NCI-H1105 (cell line): ENCODE data around the gene PIWIL1.

Experiments
- DNase-seq: peaks from one replicate; lab custom pipeline; 2025; lab: John Stamatoyannopoulos, UW

PIWIL1 gene

DNA sequence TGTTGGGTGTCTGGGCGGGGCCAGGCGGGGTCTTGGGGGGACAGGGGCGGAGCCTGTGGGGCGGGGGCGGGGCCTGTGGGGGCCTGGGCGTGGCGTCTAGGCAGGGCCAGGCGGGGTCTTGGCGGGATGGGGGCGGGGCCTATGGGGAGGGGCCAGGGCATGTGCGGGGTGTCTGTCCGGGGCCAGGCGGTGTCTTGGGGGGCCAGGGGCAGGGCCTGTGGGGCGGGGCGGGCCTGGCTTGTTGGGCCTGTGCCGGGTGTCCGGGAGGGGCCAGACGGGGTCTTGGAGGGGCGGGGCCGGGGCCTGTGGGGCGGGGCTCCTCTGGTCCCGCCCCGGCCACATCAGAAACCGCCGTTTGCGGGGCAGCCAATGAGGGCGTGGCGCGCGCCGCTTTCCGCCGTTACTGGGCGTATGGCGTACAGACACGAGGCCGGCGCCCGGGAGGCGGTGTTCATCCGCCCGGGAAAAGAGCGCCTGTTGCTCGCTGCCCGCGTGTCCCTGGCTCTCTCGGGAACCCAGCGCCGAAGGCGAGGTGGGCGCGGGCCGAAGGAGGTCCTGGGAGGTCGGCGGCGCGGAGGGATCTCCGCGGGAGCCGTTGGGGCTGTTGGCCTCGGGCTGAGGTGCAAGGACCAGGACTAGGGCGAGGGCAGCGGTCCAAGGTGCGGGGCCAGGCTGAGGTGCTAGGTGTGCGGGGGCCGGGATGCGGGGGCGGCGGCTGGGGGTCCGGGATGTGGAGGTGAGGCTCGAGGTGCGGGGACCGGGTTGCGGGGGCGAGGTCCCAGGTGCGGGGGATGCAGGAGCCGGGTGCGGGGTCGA is at the start of gene PIWIL1:
TSS of gene PIWIL1 (plus strand) at position 400 of the 816 bp plus-strand sequence. CDS start 4,705 bp downstream, outside the sequence.
- no peak for DNase-seq

DNA sequence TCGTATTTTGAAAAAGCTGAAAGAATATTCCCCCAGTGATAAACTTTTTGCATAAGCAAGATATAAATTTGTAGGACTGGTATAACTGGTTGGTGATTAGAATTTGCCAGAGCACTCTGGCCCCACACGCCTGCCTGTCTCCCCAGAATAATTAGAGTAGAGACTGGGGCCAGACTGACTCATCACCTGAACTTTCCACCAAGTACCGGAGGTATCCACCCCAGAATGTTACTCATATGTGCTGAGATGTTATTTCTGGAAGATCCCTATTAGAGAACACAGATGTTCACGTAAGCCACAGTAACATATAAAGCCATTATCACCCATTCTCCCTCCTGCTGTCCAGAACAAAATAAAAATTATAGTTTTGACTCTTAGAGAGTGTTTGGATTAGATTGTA is 49.5 kb upstream of the PIWIL1 start:
- no peak for DNase-seq

DNA sequence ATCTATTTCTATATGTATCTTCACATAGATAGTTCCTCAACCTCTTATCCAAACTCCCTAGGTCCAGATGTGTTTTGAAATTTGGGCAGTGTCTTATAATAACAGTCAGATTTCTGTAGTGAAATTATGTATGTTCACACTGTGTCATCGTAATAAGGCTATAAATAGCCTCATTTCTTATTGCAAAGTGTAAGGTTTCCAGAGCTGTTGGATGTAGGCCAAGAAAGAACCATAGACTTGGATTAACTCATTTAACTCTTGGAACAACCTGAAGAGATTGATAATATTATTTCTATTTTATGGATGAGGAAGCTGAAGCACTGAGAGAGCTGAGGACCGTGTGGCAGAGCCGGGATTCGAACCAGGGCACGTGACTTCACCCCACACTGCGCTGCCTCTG is 49.0 kb upstream of the PIWIL1 start:
- no peak for DNase-seq

DNA sequence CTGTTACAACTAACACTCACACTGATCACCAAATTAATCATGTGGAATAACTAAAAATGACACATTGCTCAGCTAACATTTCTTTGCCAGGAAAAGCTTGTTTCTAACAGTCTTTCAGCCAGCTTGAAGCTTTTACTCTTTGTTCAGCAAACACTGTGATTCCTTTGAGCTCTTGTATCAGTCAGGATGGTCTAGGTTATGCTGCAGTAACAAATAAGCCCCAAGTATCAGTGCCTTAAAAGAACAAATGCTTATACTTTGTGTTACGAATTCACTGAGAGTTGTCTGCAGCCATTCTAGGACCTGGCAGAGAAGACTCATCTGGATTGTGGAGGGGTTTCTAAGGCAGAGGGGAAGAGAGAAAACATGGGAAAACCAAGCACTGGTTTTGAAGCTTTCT is 47.6 kb upstream of the PIWIL1 start:
- no peak for DNase-seq

DNA sequence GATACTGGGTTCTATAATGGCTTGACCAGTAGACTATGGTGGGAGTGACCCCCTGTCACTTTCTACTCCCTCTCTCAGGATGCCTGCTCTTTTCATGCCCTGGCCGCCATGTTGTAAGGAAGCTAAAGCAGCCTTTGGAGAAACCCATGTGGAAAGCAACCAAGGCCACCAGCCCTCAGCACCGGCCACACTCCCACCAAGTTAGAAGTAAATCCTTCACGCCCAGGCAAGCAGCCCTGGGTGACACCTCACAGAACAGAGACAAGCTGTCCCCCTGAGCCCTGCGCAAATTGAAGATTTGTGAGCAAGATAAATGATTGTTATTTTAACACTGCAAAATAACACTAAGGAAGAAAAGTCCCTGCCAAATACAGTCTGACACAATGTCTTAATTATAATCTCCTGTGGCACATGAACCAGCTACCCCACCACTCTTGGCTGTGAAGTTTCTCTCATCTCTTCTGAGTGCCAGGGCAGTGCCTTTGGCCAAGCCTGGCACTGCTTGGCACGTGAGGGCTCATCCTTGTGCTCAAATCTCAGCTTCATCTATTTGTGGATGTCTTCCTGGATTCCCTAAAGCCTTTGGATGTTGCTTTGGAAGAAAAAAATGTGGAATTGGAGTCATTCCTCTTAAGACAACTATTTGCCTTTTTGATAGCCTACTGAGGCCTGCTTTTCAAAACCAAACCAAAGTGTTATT is 39.2 kb upstream of the PIWIL1 start:
- DNase-seq, result no peak

DNA sequence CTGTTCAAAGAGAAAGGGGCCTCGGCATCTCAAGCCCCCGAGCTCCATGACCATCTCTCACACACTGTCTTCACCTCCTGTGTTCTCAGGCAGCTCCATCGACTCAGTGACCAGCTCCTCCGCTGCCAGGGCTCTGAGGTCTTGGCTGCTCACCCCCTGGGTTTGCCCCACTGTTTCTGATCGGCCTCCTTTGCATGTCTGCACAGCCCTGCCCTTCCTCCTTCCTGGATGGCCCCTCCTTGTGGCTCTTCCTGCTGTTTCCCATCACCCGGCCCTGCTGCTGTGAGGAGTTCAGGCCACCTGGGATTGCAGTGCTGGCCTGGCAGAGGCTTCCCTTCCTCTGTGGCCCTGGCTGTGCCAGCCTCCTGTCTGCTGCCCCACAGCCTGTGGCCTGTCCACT is 38.1 kb upstream of the PIWIL1 start:
- no peak for DNase-seq

DNA sequence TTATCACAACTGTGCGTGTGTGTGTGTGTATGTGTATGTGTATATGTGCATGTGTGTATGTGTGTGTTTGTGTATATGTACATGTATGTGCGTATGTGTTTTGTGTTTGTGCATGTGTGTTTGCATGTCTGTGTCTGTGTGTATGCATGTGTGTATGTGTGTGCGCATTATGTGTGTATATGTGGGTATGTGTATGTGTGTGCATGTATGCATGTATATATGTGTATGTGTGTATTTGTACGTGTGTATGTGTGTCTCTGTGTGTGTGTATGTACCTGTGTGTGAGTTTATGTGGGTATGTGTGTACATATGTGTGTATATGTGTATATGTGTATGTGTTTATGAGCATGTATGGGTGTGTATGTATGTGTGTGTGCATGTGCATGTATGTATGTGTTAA is 37.6 kb upstream of the PIWIL1 start:
- DNase-seq, result no peak

DNA sequence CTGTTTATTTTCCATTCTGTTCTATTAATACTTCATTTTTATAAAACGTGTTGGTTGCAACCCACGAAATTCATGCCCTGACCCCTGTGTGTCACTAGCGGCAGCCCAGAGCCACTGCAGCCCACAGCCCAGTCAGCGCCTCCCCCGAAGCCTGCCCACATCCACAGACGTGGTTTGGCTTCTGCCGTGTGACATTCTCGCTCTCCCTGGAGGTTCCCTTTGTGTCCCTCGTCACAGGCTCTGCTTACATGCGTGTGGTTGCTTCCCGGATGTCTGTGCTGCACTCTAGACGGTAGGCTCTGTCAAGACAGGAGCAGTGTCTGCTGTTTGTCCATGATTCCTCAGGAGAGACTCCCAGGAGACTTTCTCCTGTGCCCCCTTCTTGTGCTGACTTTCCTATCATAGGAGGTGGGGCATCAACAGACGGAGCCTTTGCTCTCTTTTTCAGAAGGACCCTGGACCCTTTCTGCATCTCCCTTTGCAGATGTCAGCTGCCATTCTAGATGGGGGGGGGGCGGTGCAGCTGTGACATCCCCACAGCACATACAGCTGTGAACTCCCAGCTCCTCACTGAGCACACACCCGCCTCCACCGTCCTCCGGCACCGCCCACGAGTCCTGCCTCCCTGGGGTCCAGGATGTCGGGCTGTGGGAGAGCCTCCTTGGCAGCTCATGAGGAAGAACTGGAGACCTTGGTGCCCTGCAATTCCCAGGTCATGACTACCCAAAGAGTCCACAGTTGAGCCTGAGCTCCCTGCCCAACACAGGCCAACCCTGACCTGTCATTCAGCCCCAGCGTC is 36.8 kb upstream of the PIWIL1 start:
- DNase-seq, result no peak

DNA sequence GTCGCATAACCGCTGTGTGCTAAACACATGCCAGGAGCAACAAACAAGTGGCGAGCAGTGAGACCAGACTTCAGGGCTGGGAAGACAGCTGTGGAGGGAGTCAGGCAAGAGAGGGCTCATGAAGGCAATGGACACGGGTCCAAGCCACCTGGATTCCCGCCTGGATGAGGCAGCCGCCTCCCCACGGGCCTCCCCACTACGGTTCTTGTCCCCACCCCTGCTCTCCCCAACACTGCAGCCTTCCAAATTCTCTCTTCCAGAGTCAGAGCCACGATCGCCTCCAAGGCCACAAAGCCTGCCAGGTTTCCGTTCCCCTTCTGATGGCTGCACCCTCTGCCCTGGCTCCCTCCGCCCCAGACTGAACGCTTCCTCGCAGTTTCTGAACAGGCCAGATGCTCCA is 36.1 kb upstream of the PIWIL1 start:
- no peak for DNase-seq

DNA sequence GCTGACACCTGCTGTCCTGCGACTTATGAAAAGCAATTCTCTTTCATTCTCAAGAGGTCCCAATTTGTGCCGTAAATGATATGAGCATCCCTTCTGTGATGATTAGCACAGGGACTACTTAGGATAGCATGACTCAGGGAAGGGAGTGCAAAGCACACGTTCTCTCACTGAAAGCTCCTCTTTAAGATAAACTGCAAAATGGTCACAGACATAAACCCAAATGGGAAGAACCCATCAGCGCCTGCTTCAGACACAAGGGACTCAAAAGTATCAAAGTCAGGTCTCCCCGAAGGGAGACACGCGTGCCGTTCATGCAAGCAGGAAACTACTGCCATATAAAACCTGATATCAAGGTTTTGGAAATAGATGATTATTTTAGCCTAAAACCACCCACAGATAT is 33.9 kb upstream of the PIWIL1 start:
- DNase-seq, result no peak

DNA sequence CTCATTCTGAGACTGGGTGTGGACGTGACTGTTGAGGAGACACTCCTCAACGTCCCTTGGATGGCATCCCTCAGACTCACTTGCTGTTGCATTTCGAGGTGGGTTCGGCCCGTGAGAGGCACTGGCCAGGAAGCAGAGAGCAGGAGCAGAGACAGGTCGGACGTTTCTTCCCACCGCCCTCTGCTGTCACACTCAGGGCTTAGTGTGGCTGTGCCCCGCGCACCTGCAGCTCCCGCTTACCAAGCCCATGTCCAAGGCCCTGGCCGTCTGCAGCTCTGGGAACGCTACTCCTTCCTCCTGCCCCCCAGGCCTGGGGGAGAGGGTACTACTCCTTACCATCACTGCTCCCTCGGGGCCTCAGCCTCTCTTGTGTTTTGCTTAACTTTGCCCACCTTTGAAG is 29.8 kb upstream of the PIWIL1 start:
- DNase-seq, result no peak

DNA sequence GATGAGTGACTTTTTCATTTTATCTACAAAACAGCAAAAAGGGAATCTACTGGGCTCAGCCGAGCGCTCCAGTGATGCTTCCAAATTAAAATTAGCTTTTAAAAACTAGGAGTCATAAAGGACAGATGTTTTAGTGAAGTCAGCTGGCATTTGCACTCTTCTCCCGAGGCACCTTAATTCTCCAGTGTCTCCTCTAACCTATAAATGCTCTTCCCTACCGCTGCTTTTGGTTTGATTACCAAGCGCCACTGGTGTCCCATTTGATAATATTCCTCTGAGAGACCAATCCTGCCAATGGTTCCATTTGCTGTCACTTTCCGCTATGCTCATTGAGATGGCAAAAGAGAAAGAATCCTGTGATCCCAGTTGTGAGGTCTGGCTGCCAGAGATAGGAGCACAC is 29.3 kb upstream of the PIWIL1 start:
- no peak for DNase-seq

DNA sequence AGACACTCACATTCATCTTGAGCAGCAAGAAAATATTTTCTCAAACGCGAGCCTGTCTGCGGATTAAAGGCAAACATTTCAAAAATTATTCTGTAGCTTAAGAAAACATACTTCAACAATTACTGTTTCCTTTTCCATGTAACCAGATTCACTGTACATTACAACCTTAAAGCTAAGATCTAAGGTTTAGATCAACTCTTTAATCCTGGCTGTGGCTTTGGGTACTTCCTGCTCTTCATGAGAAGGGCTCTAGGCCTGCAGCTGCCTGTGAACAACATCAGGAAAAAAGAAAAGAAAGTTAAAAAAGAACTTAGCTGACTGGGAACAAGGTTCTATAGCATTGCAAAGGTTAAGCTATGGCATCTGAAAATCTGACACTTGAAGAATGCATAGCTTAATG is 21.4 kb upstream of the PIWIL1 start:
- no peak for DNase-seq

DNA sequence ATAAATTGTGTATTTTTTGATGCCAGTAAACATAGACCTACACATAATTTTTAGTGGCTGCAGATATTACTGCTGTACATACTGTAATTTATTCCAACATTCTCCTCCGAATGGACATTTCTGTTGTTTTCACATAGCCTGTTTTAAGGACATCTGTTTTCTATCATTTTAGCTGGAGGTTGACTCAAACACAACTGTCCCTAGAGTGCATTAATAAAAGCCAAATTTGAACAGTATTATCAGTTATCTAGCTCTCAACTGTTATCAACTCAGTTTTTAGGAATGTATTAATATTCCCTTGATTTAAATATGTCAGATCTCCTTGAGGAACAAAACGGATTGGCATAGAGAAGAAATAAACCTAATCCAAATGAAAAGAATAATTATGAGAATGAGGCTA is 17.2 kb upstream of the PIWIL1 start:
- DNase-seq, result no peak

DNA sequence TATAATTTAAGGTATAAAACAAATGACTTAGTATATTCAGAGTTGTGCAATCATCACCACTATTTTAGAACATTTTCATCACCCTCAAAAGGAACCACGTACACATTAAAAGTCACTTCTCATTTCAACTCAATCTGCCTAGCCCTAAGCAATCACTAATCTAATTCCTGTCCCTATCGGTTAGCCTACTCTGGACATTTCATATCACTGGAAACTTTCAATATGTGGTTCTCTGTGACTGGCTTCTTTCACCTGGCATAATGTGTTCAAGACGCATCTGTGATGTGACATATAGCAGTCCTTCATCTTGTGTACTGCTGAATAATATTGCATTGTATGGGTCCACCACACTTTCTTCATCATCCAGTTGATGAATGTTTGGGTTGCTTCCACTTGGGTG is 15.4 kb upstream of the PIWIL1 start:
- DNase-seq, result no peak

DNA sequence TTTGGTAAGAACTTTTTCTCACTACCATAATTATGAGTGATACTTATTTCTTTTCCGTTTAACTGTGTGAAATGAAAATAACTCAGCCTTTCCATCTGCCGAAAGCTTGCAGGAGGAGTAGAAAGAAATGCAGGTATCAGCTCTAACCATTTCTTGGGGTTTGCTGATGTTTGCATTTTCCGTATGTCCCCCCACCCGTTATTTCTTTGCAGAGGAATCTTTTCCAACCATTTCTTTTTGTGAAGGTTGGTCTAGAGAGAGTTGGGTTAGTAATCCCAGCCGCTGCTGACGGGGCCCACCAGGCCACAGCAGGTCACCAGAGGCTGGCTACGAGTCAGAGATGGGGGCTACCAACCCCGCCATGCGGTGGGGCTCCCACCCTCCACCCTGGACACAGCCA is 7.0 kb upstream of the PIWIL1 start:
- no peak for DNase-seq

DNA sequence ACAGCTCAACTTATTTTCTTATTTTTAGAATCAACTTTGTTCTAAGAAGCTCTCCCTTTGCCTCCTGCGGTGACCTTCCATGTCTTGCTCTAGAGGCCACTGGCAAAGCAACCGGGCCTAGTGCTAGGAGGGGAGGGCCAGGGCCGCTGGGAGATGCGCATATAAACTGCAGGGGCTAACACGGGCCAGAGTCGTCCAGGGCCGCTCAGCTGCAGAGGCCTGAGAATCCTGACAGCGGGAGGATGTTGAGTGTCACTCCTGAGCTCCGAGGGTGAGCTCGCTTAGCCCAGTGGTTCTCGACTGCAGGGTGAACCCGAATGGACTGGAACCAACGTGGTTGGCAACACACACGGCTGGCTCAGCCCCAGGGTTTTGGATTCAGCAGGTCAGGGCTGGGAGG is 6.5 kb upstream of the PIWIL1 start:
- no peak for DNase-seq

DNA sequence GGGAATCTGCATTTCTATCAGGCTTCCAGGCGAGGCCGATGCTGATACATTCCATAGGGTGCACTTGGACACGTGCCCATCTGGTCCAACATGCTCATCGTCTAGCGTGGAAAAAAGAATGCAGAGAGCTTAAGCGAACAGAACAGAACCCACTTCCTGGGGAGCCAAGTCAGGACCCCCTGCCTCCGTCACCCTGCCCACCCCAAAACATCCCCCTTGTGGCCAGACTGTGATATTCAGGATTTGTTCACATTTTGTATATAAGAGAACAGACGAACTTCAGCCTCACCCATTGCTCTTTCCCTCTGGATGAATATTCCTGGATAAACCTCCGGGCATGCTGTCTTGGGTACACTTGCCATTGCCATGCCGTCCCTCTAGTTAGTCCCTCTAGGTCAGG is 4.3 kb upstream of the PIWIL1 start:
- DNase-seq, result no peak

DNA sequence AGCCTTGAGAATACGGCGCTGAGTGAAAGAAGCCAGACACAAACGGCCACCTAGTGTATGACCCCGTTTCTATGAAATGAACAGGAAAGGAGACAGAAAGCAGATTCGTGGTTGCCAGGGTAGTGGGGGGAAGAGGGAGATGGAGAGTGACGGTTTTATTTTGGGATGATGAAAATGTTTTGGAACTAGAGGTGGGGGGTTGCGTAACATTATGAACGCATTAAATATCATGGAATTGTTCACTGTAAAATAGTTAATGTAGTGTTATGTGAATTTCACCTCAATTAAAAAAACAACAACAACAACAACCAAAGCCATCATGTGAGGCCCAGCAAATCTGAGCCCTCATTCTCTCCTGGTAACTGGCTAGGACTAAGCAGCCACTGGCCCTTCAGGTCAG is 3.3 kb upstream of the PIWIL1 start:
- no peak for DNase-seq

DNA sequence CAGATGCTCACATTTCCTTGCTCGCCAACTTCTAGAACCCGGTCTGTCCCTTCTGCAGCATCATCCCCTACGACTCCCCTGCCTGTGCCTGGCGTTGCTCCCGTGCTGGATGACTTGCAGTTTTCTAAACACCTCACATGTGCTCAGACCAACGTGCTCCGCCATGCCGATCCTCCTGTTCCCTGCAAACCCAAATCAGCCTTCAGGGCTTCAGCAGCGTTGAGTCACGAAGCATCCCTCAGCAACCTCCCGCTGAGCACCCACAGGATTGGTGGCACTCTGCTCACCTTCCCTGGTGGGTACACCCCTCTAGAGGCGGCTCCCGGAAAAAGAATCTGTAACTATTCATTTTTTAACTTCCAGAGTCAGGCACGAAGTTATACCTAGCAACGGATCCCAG is 2.8 kb upstream of the PIWIL1 start:
- no peak for DNase-seq

DNA sequence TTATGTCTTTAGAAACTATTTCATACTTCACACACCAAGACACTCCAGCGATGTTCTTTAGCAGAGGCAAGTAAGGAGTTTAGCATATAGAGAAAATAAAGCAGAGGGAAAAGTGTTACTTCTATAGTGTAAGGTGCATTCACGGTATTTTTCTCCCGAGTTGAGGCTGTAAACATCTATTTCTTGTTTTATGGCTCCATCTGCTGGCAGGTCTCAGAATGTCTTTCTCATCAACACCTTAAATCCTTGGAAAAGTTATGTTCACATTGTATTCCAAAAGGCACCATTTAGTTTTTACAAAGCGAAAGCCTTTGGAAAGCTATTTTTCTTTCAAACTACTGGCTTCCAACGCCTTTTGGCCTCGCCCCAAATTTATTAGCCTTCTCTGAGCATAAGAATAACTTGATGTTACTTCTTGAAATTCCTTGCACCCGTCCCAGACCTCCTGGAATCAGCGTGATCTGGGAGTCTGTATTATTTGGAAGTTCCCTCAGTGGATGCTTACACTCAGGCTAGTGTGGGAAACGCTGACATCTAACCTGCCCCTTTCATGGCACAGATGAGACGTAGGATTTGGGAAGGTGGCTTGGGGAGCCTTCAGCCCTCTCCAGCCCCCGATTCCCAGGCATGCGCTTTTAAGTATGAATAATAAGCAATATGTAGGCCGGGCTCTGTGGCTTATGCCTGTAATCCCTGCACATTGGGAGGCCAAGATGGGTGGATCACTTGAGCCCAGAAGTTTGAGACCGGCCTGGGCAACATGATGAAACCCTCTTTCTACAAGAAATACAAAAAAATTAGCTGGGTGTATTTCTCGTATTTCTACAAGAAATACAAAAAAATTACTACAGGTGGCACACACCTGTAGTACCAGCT is 1.9 kb upstream of the PIWIL1 start:
- peak; percentile 48 for DNase-seq
